ENCODE data around the gene RTN1.

- TF ChIP-seq, protein P1, sequence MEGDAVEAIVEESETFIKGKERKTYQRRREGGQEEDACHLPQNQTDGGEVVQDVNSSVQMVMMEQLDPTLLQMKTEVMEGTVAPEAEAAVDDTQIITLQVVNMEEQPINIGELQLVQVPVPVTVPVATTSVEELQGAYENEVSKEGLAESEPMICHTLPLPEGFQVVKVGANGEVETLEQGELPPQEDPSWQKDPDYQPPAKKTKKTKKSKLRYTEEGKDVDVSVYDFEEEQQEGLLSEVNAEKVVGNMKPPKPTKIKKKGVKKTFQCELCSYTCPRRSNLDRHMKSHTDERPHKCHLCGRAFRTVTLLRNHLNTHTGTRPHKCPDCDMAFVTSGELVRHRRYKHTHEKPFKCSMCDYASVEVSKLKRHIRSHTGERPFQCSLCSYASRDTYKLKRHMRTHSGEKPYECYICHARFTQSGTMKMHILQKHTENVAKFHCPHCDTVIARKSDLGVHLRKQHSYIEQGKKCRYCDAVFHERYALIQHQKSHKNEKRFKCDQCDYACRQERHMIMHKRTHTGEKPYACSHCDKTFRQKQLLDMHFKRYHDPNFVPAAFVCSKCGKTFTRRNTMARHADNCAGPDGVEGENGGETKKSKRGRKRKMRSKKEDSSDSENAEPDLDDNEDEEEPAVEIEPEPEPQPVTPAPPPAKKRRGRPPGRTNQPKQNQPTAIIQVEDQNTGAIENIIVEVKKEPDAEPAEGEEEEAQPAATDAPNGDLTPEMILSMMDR (IDR thresholded peaks at IDR 0.05 in 4 of 5, conservative IDR thresholded peaks at IDR 0.05 in 1 of 5): no peak
- no peak for TF ChIP-seq POLR2A (IDR thresholded peaks at IDR 0.05)
Measured at GRCh38 chr14:59656473-59656872, 214.1 kb downstream of the RTN1 start.

All from gastrocnemius medialis (tissue), 4 donors.